Stimulated activated CD4-positive, alpha-beta T cell treated with anti-CD3 and anti-CD28 coated beads, Interleukin-1b, Interleukin-23, amount 100 ng/mL, for 4 hours (primary cell): ENCODE measurements around the gene MRC2.

Experiments used
- DNase-seq, 2 donors: peaks; one replicate each; pipeline ENCODE4 v3.0.0-alpha.2; 2020; ENCODE audit warnings: low read depth in 2 of 2

Gene MRC2

DNA sequence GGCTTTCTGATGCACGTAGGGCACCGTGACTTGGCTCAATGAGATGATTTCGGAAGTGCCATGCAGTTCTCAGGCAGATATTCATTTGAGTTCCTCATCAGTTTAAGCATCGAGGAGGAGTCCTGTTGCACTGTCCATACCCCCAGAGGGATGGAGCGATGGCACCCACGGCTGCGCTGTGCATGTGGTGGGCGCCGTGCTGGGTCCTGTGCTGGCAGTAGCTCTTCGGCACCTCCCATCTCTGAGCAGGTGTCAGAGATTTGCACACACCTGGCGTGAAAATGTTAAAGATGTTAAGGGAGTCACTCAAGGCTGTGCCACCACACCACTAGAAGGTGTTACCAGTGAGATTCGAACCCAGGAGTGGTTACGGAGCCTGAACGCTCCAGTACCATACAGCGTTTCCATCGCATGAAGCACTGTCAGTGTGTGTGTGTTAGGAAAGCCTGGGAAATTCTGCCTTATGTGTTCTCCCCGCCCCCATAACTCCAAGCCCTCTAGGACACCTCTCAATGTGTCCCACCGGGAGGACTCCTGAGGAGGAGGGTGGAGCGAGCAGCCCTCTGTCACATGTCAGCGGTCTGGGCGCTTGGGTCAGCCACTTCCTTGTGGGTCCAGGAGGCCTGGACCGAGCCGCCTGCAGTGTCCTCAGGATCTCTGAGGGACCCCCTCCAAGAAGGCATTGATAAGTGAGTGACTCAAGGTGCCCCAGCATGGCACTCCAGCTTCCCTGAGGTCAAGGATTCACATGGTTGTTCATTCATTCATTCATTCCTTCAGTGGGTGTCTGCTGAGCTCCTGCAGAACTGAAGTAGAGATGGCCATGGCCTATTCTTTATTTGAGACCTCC lies 3.8 kb downstream of the MRC2 start:
- DNase-seq, result no peak

DNA sequence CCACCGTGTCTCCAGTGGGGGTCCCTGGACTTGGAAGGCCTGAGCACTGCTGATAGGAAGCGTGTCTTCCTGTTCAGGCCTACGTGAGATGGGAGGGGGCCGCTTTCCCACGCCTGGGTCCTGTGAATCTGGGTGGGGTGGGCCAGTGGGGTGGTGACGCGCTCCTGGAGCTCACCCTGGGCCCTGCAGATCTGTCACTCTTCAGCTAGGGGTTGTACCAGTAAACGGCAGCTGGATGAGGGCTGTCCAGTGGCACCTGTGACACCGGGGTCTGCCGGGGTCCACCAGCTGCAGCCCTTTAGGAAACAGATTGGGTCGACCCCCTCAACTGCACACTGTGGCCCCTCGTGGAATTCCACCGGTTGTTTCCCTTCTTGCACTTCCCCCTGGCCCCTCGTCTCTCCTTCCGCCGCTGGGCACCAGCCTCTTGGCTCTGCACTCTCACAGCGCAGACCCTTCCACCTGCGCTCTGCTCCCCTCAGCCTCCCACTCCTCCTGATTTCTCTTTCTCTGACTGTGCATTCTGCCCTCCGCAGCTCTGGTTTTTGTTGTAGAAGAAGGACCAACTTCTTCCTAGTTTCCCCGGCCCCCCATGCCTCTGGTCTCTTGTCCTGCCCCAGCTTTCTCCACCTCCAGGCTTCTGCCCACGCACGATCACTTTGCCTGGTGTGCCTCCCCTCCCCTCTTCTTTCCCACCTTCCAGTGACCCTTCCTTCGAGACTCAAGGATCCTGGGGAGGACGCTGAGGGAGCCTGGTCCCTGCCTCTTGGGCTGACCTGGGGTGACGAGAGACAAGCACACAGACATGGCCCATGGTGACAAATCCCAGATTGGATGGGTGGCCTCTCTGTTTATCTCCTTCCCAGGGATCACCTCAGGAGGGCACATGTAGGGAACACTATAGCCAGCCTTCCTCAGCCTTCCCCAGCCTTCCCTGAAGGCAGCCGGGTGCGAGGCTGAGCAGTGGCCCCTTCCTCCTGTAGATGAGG lies 4.8 kb downstream of the MRC2 start:
- no peak for DNase-seq

GRCh38 chr17:62637809-62638208 lies 10.3 kb downstream of the MRC2 start:
- no peak for DNase-seq

DNA sequence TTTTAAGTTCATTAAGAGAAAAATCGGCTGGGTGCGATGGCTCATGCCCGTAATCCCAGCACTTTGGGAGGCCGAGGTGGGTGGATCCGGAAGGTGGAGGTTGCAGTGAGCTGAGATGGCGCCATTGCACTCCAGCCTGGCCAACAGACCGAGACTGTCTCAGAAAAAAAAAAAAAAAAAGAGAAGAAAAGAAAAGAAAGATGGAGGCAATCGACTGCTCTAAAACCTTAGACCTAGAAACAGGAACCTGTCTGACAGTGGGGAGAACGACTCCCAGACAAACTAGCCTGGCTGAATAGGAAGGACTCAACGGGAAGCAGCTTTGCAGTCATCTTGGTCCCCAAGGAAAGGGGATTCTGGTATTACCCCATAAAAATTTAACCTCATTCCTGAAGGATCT lies 13.7 kb downstream of the MRC2 start:
- DNase-seq, result no peak

DNA sequence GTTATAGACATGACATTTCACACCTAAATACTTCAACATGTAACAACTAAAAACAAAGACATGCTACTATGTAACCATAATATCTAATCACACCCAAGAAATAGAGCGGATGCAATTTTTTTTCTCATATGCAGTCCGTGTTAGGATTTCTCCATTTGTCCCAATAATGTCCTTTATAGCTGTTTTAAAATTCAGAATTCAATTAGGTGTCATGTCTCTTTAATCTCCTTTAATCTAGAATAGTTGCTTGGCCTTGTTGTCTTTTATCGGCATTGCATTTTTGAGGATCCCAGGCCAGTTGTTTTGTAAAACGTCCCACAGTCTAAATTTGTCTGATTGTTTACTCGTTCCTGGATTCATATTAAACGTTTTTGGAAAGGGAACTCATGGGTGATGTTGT lies 14.5 kb downstream of the MRC2 start:
- no peak for DNase-seq

- no peak for DNase-seq
Measured at GRCh38 chr17:62643496-62643895, 16.0 kb downstream of the MRC2 start.

GRCh38 chr17:62644487-62645173 lies 17.2 kb downstream of the MRC2 start:
- DNase-seq, result no peak

DNA sequence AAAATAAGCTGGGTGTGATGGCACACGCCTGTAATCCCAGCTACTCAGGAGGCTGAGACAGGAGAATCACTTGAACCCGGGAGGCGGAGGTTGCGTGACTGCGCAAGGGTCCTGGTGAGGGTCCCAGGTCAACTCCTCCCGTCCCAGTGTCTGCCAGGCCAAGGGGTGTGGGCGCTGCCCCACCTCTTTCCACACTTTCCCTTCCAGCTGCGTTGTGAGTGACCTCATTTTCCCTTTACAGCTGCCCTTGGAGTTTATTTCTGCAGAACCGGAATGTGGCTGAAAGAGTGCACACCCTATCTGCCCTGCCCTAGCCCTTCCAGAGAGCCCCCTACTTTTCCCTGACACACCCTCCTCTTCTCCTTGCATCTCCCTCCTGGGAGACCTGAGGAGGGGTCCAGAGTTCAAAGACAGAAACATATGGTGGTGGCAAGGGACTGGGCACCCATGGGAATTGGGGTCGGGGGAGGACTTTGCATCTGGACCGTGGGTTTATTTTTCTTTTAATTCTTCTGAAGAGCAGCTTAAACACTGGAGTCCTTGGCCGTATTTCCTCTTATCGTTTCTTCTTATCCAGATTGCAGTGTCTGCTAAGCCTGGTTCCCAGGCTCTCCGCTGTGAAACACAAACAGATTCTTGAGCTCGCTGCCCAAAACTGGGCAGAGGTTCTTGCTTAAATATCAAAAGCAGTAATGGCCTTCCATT lies 20.9 kb downstream of the MRC2 start:
- no peak for DNase-seq

GRCh38 chr17:62648956-62649294 lies 21.5 kb downstream of the MRC2 start:
- no peak for DNase-seq

- DNase-seq, result no peak
Measured at GRCh38 chr17:62649570-62649969, 22.1 kb downstream of the MRC2 start.

DNA sequence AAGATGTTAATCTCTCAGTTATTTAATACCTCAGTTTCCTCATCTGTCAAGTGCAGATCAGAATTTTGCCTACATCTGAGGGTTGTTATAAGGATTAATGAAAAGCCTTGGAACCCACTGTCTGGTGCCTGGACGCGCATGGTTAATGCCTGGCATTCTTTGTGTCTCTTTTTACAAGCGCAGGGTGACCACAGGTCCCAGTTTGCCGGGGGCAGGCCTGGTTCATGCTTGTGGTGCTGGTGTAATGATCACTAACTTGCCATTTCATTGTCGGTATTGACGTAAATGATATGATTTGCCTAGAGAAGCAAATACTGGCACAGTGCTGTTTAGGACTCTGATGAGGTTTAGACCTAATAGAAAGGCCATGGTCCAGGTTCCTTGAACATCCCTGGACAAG lies 23.1 kb downstream of the MRC2 start:
- no peak for DNase-seq

DNA sequence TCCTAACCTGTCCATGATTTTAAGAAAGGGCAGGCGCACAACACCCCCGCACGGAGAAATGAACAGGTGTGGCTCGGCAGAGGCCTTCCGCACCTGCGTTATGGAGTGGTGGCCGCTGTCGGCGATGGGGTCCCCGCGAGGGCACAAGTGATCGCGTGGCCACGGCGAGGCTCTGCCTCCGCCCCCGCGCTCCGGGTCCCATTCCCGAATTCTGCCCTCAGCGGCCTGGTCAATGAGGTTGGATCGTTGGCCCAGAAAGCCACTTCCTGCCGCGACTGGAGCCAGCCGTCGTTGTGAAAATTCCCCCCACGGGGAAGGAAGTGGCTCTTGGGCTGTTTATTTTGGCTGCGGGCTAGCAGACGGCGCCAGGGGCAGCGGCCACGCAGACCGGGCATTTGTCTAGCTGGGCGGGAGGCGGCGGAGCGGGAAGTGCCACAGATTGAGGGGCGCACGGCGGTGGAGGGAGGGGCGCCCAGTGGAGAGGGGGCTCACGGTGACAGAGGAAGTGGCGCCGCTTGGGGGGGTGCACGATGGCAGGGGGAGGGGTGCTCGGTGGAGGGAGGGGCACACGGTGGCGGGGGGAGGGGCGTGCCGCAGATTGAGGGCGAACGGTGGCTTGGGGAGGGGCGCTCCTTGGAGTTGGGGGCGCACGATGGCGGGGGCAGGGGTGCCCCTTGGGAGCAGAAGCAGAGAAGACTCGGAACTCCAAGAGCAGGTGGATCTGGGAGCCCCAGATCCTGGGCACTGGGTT lies 25.0 kb downstream of the MRC2 start:
- DNase-seq, result no peak

- peak; percentile 75 to 92 for DNase-seq
Measured at GRCh38 chr17:62653002-62653825, 25.7 kb downstream of the MRC2 start.

DNA sequence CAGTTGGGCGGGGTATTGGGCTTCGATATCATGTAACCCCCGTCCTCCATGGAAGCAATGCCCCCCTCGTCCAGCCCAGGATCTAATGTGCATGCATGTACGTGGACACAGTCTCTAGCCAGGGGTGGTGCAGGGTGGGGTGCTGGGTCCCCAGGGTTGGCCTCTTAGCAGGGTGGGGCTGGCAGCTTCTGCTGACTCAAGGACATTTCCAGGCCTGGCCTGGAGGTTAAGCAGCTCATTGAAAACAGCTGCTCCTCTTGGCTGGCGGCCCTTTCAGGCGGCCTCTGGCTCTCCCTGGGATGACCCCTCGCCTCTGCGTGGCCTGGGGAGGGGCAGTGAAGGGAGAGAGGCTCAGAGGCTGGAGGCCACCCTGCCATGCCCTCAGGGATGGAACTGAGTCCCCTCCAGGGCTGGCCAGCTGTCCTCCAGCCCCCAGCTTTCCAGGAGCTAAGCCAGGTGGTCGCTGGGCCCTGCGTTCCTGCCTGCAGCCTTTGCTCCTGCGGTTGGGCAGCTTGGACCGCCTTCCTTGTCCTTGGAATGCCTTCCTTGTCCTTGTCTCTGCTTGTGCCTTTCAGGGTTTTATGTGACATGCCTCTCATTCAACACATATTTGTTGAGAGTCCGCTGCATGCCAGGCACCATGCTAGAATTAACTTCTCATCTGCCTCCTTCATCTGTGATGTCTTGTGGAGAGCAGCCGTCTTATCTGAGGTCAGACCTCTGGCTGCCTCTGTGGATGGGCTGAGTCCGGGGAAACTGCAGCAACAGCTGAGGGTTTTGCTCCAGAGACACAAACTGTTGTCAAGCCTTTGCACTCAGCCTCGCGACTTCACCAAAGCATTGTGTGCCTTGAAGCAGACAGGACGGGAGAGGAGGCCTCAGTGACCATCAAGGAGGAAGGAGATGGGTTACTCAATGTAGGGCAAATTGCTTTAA lies 26.6 kb downstream of the MRC2 start:
- no peak for DNase-seq

DNA sequence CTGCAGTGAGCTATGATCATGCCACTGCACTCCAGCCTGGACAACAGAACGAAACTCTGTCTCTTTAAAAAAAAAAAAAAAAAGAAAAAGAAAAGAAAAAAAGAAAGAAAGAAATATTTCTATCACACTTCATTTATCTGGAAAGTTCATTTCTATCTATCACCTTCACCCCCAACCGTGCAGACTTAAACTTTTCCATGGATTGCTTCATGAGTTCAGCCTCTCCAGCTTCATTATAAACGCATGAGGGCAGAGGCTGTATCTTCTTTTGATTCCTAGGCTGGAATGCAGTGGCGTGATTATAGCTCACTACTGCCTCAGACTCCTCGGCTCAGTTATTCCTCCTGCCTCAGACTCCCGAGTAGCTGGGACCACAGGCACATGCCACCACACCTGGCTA lies 28.2 kb downstream of the MRC2 start:
- DNase-seq, result no peak

- no peak for DNase-seq
Measured at GRCh38 chr17:62656446-62656845, 29.0 kb downstream of the MRC2 start.

DNA sequence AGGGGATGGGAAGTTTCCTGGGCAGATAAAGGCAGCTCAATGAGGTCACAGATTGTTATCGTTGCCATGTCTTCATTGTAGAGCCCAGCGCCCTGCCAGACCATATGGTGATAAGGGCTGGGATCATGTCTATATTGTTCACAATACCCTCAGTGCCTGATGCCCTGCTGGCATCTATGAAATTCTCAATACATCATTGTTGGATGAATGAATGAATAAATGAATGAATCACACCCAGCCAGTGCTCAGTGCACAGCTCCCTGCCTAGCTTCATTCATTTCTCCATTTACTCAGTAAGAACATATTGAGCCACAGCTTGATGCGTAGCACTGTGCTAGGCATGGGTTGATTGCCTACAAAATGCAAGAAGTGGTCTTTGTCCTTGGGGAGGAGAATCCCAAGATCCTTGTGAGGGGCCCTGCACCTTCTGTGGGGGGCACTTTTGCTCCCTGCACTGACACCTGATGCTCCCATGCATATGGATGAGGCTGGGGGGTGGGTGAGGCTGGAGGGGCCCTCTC lies 29.7 kb downstream of the MRC2 start:
- DNase-seq, result no peak

- no peak for DNase-seq
Measured at GRCh38 chr17:62657690-62658089, 30.2 kb downstream of the MRC2 start.
